Central memory CD8-positive, alpha-beta T cell (primary cell): ENCODE data around the gene MRNIP.

Experiments
- ATAC-seq: fragments of 150-1000 bp; cut with Tn5 transposase; replicated peaks from 2 replicates; pipeline ENCODE4 v1.10.0; 2022; ENCODE audit warnings: mild to moderate bottlenecking, moderate FRiP score, moderate number of reproducible peaks; ENCODE audit not compliant: poor library complexity, severe bottlenecking; ENCODE audit errors: extremely low read depth
- DNase-seq, 2 donors: peaks; one replicate each; pipeline ENCODE4 v3.0.0; 2021; ENCODE audit warnings: low spot score in 2 of 2
- H3K27ac Mint-ChIP-seq: one replicate; pipeline ENCODE4 v1.8.0; 2022; ENCODE audit warnings: low read depth, mild to moderate bottlenecking, moderate library complexity, mixed read lengths
- H3K27me3 Mint-ChIP-seq: one replicate; pipeline ENCODE4 v1.8.0; 2022; ENCODE audit warnings: mixed read lengths
- H3K36me3 Mint-ChIP-seq: one replicate; pipeline ENCODE4 v1.8.0; 2022; ENCODE audit warnings: mild to moderate bottlenecking, moderate library complexity, mixed read lengths; ENCODE audit not compliant: insufficient read depth
- H3K4me1 Mint-ChIP-seq: one replicate; pipeline ENCODE4 v1.8.0; 2022; ENCODE audit warnings: mixed read lengths
- H3K4me3 Mint-ChIP-seq: one replicate; pipeline ENCODE4 v1.8.0; 2022; ENCODE audit warnings: mild to moderate bottlenecking, moderate library complexity, mixed read lengths
- H3K9me3 Mint-ChIP-seq: one replicate; pipeline ENCODE4 v1.8.0; 2022; ENCODE audit warnings: mixed read lengths

Gene MRNIP

DNA sequence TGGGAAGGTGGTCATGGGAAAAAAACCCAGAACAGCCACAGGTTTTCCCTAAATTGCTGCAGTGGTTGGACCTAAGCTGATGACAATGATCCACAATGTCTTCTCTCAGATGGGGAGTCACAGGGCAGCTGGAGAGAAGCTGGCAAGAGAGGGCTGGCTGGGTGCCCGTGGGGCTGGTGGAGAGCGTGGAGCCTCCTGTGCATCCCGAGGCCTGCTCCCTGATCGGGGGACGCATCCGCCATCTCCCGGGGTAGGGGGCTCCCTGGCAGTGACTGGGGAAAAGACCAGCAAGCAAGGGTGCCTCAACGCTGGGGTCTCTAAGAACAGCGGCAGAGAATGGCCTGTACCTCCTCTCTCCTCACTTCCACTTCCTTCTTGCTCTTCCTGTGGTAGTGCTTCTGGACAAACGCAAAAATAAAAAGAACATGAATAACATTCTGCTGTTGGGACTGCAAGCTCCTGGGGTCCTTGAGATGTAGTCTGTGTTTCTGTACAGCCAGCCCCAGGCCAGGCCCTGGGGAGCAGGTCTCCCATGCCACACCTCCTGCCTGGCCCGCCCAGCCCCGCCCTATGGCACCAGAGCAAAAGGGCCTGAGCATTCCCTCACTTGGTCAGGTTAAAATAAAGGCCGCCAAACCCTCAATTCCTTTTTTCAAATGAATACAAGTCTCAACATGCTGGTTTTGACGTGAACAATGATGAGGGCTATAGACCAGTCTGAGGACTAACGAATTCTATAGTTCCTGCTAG lies 7.0 kb upstream of the MRNIP start:
- Mint-ChIP-seq H3K36me3 (peaks cover 4% of the 10 kb centered on the region), H3K27ac (no peak overlapping the region)
- no peak for DNase-seq

DNA sequence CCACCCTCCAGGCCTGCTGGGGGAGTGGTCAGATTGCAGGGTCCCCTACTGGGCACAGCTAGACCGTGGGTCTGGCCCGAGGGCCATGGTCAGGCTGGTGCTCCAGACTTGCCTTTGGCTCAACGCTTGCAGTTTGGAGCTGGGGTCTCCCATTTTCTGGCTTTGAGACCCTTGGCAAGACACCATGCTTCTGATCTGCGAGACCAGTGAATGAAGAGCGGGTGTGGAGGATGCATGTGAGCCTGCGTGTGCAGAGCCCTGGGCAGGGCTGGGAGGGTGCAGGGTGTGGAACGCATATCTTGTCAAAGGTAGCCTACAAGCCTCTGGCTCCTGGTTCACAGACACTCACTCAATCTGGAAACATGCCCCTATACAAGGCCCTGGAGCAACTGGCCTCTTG lies 6.1 kb upstream of the MRNIP start:
- no peak overlapping the region for H3K27ac Mint-ChIP-seq
- no peak for ATAC-seq
- H3K4me1 Mint-ChIP-seq, result no peaks in the 10 kb centered on the region
- H3K27me3 Mint-ChIP-seq, result no peaks in the 10 kb centered on the region
- no peak overlapping the region for H3K4me3 Mint-ChIP-seq
- DNase-seq, result no peak
- H3K36me3 Mint-ChIP-seq, result peaks cover 2% of the 10 kb centered on the region
- H3K9me3 Mint-ChIP-seq, result no peaks in the 10 kb centered on the region

More for the DNA sequence above, 7.0 kb upstream of the MRNIP start:
- Mint-ChIP-seq H3K9me3 (no peaks in the 10 kb centered on the region), H3K27me3 (no peaks in the 10 kb centered on the region), H3K4me1 (no peaks in the 10 kb centered on the region), H3K4me3 (no peak overlapping the region)
- ATAC-seq, result no peak

DNA sequence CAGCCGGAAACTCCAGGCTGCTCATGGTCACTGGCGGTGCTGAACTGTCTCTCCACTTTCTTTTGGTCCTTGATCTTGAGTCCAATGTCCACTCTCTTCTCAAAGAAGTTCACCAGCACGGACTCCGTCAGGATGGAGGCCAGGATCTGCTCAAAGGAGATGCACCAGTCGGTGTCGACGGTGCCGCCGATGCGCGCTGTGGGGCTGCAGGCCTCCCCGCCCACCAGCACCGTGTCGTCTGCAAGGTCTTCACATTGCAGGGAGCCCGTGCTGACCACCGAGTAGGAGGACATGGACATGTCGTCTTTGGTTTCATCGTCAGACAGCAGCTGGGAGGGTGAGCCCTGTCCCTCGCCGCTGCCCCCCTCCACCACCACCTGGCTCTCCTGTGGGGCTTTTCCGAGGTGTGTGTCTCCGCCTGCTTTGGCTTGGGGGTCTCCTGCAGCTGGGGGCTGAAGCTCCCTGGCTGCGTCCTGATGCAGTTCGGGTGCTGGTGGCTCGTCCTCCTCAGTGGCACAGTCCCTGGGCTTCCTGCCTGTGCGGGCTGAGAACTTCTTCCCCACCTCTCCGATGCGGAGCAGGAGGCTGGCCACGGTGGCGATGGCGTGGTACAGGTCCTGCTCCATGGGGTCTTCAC lies 5.0 kb upstream of the MRNIP start:
- no peak for ATAC-seq
- no peaks in the 10 kb centered on the region for H3K9me3 Mint-ChIP-seq

DNA sequence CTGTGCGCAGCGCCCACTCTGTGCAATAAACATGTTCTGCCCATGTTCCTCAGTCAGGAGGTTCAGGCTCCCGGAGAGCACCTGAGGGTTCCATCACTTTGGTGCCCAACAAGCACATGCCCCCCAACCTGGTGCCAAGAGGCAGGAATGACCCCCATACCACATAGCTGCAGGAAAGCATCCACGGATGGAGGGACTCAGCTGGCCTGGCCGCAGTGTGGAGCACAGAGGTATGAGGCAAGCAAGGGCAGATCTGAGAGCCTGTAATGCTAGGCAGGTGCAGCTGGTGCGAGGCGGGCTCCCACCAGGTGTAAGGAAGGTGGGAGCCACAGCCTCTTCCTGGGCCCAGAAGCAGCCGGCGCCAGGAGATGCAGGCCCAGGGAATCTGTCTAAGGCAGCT lies 4.3 kb upstream of the MRNIP start:
- Mint-ChIP-seq H3K36me3 (peaks cover 4% of the 10 kb centered on the region), H3K4me1 (peaks cover 3% of the 10 kb centered on the region), H3K27me3 (no peaks in the 10 kb centered on the region), H3K27ac (no peak overlapping the region), H3K4me3 (no peak overlapping the region), H3K9me3 (no peaks in the 10 kb centered on the region)
- DNase-seq (no peak), ATAC-seq (no peak)

More for the DNA sequence above, 5.0 kb upstream of the MRNIP start:
- DNase-seq, result no peak
- Mint-ChIP-seq H3K4me3 (no peak overlapping the region), H3K27me3 (no peaks in the 10 kb centered on the region), H3K36me3 (peaks cover 2% of the 10 kb centered on the region), H3K27ac (no peak overlapping the region), H3K4me1 (no peaks in the 10 kb centered on the region)

DNA sequence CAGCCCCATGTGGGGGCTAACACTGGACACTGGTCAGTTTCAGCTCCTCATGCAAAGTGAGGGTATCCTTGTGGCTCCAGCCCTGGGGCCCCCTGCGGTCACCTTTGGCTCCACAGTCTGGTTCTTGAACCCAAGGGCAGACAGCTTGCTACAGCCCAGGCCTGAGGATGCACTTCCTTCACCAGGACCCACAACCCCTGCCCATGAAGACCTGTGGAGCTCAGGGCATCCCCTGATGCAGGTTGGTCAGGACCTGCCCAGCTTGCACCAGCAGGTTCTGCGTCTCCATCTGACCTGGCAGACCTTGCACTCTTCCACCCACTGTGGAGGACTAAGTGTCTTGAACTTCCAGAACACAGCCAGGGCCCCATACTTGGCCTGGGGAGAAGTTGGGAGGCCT lies 3.7 kb upstream of the MRNIP start:
- Mint-ChIP-seq H3K36me3 (peaks cover 4% of the 10 kb centered on the region), H3K4me1 (peaks cover 8% of the 10 kb centered on the region), H3K9me3 (no peaks in the 10 kb centered on the region), H3K4me3 (no peak overlapping the region), H3K27me3 (no peaks in the 10 kb centered on the region), H3K27ac (no peak overlapping the region)
- ATAC-seq (no peak), DNase-seq (no peak)

DNA sequence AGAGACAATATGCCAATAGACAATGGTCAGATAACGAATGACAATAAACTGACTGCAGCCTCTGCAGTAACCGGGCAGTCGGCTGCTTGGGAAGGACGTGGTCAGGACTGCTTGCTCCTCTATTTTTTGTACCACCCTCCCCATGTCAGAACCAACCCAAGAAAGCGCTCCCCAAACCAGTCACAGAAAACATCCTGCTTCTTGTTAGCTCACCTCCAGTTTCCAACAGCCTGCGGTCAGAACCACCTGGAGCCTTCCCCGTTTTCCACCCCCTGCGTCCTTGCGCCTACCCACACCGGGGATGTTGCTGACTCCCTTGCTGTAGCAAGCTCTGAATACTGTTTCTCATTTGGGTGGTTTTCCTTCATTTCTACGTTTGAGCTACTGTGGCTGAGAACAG lies 1.7 kb upstream of the MRNIP start:
- no peak for ATAC-seq
- Mint-ChIP-seq H3K4me1 (peaks cover 8% of the 10 kb centered on the region), H3K27me3 (no peaks in the 10 kb centered on the region), H3K27ac (no peak overlapping the region), H3K4me3 (peak overlapping the region; percentile 65), H3K36me3 (peaks cover 4% of the 10 kb centered on the region), H3K9me3 (no peaks in the 10 kb centered on the region)
- DNase-seq, result no peak

DNA sequence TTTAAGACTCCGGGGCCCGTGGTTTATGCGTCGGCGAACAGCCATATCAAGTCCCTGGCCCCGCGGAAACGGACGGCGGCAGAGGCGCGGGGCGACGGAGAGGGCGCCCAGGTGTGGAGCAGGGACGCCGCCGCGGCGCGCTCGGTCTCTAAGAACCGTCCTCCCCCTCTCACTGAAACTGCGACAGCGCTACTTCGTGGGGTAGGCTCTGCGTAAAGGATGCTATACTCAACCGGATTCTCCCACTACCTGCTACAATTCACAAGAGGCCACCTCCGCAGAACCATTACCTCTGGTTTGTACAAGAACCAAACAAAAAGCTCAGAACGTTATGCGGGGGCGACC lies 404 bp downstream of the MRNIP start:
- Mint-ChIP-seq H3K27ac (peak overlapping the region; percentile 84), H3K4me3 (peak overlapping the region; percentile 86), H3K36me3 (peaks cover 4% of the 10 kb centered on the region), H3K4me1 (peaks cover 8% of the 10 kb centered on the region), H3K27me3 (no peaks in the 10 kb centered on the region), H3K9me3 (no peaks in the 10 kb centered on the region)
- DNase-seq (peak; percentile 27 to 37), ATAC-seq (peak; percentile 75)

DNA sequence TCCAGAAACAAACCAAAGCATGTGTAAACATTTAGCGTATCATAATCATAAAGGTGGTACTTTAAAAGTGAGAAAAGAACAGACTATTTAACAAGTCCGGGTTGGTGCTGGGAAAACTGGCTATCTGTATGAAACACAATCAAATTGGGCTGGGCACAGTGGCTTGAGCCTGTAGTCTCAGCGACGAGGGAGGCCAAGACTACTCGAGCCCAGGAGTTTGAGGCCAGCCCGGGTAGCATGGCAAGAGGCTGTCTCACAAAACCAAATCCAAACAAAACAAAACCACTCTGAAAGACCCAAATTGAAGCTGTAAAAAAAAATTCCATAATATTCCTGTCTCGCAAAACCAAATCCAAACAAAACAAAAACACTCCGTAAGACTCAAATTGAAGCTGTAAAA lies 4.3 kb downstream of the MRNIP start:
- Mint-ChIP-seq H3K27me3 (no peaks in the 10 kb centered on the region), H3K4me1 (peaks cover 18% of the 10 kb centered on the region), H3K27ac (no peak overlapping the region), H3K4me3 (no peak overlapping the region), H3K9me3 (no peaks in the 10 kb centered on the region), H3K36me3 (peaks cover 12% of the 10 kb centered on the region)
- ATAC-seq (no peak), DNase-seq (no peak)

DNA sequence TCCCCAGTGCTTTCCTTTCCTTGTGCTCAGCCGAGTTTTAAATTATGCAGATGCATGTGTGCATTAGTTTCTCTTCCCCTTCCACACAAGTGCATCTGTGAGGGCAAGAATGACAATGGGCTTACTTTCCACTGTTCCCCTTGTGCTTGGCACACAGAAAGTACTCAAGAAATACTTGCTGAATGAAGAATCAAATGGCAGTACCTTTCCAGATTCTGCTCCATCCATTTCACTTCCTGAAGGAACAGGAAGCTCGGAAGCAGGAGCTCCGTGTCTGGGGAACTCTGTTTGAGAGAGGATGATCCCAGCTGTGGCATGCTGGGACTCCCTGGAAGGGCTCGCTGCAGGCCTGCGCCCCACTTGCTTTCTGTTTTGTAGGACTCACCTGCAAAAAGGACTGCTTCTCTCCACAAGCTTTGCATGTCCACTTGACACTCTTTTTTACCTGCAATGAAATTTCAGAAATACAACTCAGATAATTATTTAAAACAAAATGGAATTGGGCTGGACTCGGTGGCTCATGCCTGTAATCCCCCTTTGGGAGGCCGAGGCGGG lies 5.5 kb downstream of the MRNIP start:
- H3K9me3 Mint-ChIP-seq, result no peaks in the 10 kb centered on the region
- no peaks in the 10 kb centered on the region for H3K27me3 Mint-ChIP-seq
- ATAC-seq (no peak), DNase-seq (no peak)
- H3K4me3 Mint-ChIP-seq, result no peak overlapping the region
- H3K27ac Mint-ChIP-seq, result no peak overlapping the region
- peaks cover 10% of the 10 kb centered on the region for H3K36me3 Mint-ChIP-seq
- H3K4me1 Mint-ChIP-seq, result peaks cover 16% of the 10 kb centered on the region

DNA sequence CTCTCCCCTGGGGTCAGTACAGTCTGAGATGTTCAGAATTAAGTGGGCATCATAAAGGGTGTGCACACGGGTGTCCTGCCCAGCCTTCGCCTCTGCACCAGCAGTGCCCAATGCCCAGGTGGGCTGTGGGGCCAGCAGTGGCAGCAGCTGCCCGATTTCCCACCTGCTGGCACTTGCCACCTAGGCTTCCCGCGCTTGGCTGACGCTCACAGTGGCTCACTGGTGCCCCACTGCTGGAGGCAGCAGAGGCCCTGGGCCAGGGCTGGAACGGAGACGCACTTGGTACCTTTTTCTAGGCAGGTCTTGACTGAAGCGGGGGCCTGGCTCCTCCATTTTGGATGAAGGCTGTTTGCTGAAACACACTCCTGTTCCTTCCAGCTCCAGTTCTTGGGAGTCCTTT lies 17.0 kb downstream of the MRNIP start:
- DNase-seq (no peak), ATAC-seq (no peak)
- H3K9me3 Mint-ChIP-seq, result peaks cover 6% of the 10 kb centered on the region
- H3K27ac Mint-ChIP-seq, result no peak overlapping the region
- H3K4me3 Mint-ChIP-seq, result no peak overlapping the region
- peaks cover 7% of the 10 kb centered on the region for H3K4me1 Mint-ChIP-seq
- no peaks in the 10 kb centered on the region for H3K27me3 Mint-ChIP-seq
- peaks cover 48% of the 10 kb centered on the region for H3K36me3 Mint-ChIP-seq

DNA sequence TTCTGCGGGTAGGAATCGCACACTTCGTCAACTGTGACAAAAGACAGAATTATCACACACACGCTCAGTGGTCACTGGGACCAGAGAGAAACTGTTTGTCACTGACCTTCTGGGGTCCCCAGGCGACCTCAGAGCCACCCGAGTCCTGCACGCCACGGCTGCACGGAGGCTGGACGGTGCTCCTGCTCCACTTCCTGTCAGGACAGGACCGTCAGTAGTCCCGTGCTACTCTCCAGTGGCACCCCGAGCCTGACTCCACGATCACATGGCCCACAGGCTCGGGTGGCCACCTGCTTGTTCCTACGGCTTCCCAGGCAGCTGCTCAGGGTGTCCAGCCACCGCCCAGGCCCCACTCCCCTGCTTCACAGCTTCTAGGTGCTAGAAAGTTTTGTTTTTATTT lies 17.9 kb downstream of the MRNIP start:
- Mint-ChIP-seq H3K36me3 (peaks cover 52% of the 10 kb centered on the region), H3K4me1 (peaks cover 15% of the 10 kb centered on the region), H3K9me3 (peaks cover 6% of the 10 kb centered on the region), H3K4me3 (no peak overlapping the region), H3K27me3 (no peaks in the 10 kb centered on the region), H3K27ac (no peak overlapping the region)
- DNase-seq, result no peak
- no peak for ATAC-seq

DNA sequence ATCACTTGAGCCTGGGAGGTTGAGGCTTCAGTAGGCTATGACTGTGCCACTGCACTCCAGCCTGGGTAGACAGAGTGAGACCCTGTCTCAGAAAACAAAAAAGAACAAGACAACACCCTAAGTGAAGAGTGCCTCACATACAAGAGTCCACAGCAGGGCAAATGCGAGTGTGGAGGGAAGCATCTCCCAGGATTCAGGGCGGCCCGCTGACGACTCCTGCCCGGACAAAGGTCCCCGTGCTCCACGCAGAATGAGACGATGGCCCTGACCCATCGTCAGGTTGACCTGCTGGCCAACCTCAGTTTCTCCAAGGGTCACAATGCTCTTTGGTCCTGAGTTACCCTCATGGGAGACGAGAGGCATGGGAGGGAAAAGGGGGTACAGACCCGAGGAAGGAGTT lies 18.3 kb downstream of the MRNIP start:
- no peak for DNase-seq
- Mint-ChIP-seq H3K4me1 (peaks cover 17% of the 10 kb centered on the region), H3K4me3 (no peak overlapping the region), H3K9me3 (peaks cover 6% of the 10 kb centered on the region), H3K27me3 (no peaks in the 10 kb centered on the region), H3K27ac (no peak overlapping the region), H3K36me3 (peaks cover 55% of the 10 kb centered on the region)
- ATAC-seq, result no peak
